Amniotic stem cell (primary cell): ENCODE data around the gene WASHC4.
A peak's percentile ranks its signal among the peaks of the same experiment; 100 is the strongest.

ENCODE experiments used
- DNase-seq: peaks from one replicate; lab custom pipeline; 2025; lab: John Stamatoyannopoulos, UW

Gene WASHC4

GRCh38 chr12:105206686-105207374 is 99.3 kb downstream of the WASHC4 start:
- DNase-seq = no peak

DNA sequence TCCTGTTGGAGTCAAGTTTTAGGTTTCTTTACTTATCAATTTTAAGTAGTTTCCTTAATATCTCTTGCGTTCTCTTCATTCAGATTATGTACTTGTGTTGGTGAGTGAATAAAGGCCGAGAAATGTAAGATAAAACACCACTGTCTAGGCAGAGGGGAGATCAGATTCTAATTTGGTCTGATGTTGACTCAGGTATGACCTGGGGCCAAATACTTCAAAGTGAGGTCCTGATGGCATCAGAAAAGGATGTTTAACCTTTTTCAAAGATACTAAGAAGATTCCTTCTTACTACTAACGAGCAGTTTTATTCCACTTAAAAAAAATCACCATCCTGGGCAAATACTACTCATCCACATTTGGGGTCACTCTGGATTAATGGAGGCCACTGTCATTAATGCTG is 101.6 kb downstream of the WASHC4 start:
- DNase-seq = no peak

- peak; percentile 60 for DNase-seq
Observed at GRCh38 chr12:105212438-105212837, 104.9 kb downstream of the WASHC4 start.

DNA sequence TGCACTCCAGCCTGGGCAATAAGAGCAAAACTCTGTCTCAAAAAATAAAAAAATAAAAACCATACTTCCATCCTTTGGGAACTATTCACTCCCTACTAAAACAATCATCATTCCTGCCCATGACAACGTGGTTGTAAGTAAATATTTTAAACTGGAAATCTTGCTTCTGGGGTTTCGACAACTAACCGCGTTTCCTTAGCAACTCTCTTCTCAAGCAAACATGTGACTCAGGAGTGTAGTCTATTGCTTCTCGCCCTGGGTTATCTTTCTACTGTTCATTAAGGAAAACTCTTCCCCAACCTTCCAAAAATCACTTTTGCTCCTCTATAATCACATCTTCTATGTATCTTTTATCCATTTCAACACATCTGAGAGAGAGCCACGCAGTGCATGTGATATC is 106.6 kb downstream of the WASHC4 start:
- no peak for DNase-seq

- no peak for DNase-seq
Observed at GRCh38 chr12:105214670-105215375, 107.3 kb downstream of the WASHC4 start.

GRCh38 chr12:105218434-105218833 is 110.9 kb downstream of the WASHC4 start:
- no peak for DNase-seq
